Body of pancreas (tissue), 4 donors: ENCODE data around the gene RAB3B.

ENCODE experiments used
- CTCF ChIP-seq, 7 experiments: fragments of 450-650 bp in 4 of 7; fragments of 200-600 bp in 3 of 7; sonication (generic) in 3 of 7; IDR thresholded peaks; one replicate each; pipeline ENCODE4 v1.5.1; 2016 to 2019; ENCODE audit warnings: antibody characterized with exemption in 7 of 7
- POLR2A ChIP-seq, 3 donors: fragments of 450-650 bp; IDR thresholded peaks; one replicate each; pipeline ENCODE4 v1.6.1; 2016; ENCODE audit warnings: antibody characterized with exemption in 3 of 3, mild to moderate bottlenecking in 2 of 3

GRCh38 chr1:51989582-51990477 is 670 bp downstream of the RAB3B start:
- TF ChIP-seq CTCF (IDR thresholded peaks at IDR 0.05) (no peak), POLR2A (IDR thresholded peaks at IDR 0.05) (no peak)
